A204.1 (cell line): ENCODE results near the gene CPAMD8.
"Not testable (repeated sequence)": the region's sequence is repeated elsewhere in the genome, so short reads cannot be mapped to it uniquely, and the experiment has no call there.

ENCODE experiments used
- FAIRE-seq: peaks from 2 replicates; lab custom pipeline; 2012; peaks lifted over from hg19 to GRCh38; lab: Jason Lieb, UNC

CPAMD8 gene

GRCh38 chr19:16998635-16999194 lies 27.9 kb downstream of the CPAMD8 start:
- no peak for FAIRE-seq

GRCh38 chr19:16996838-16997490 lies 29.6 kb downstream of the CPAMD8 start:
- FAIRE-seq, result not testable (repeated sequence)

GRCh38 chr19:16988661-16989060 lies 37.9 kb downstream of the CPAMD8 start:
- no peak for FAIRE-seq

GRCh38 chr19:16985403-16985802 lies 41.2 kb downstream of the CPAMD8 start:
- no peak for FAIRE-seq

- not testable (repeated sequence) for FAIRE-seq
Measured at GRCh38 chr19:16982586-16982985, 44.0 kb downstream of the CPAMD8 start.

GRCh38 chr19:16978839-16979802 lies 47.5 kb downstream of the CPAMD8 start:
- no peak for FAIRE-seq

GRCh38 chr19:16978156-16978555 lies 48.5 kb downstream of the CPAMD8 start:
- no peak for FAIRE-seq

GRCh38 chr19:16977306-16977705 lies 49.3 kb downstream of the CPAMD8 start:
- FAIRE-seq, result no peak

GRCh38 chr19:16976446-16976845 lies 50.2 kb downstream of the CPAMD8 start:
- FAIRE-seq, result no peak

- no peak for FAIRE-seq
Measured at GRCh38 chr19:16970821-16971220, 55.8 kb downstream of the CPAMD8 start.

GRCh38 chr19:16969135-16969534 lies 57.5 kb downstream of the CPAMD8 start:
- no peak for FAIRE-seq

GRCh38 chr19:16960996-16961822 lies 65.4 kb downstream of the CPAMD8 start:
- not testable (repeated sequence) for FAIRE-seq

- FAIRE-seq, result not testable (repeated sequence)
Measured at GRCh38 chr19:16958277-16958676, 68.3 kb downstream of the CPAMD8 start.

GRCh38 chr19:16957855-16958254 lies 68.8 kb downstream of the CPAMD8 start:
- FAIRE-seq, result no peak

- no peak for FAIRE-seq
Measured at GRCh38 chr19:16957151-16957701, 69.4 kb downstream of the CPAMD8 start.

- FAIRE-seq, result no peak
Measured at GRCh38 chr19:16955161-16955560, 71.4 kb downstream of the CPAMD8 start.

GRCh38 chr19:16952046-16952445 lies 74.6 kb downstream of the CPAMD8 start:
- FAIRE-seq, result no peak

- no peak for FAIRE-seq
Measured at GRCh38 chr19:16951529-16951928, 75.1 kb downstream of the CPAMD8 start.

- no peak for FAIRE-seq
Measured at GRCh38 chr19:16949496-16950023, 77.0 kb downstream of the CPAMD8 start.

GRCh38 chr19:16946951-16947940 lies 79.4 kb downstream of the CPAMD8 start:
- no peak for FAIRE-seq
